SK-N-SH (cell line): ENCODE data around the gene OTOP1. TPM values are rescaled to one million over a fixed set of nuclear protein-coding genes. Genes with fewer than 3 reads are reported as not detected.

ENCODE experiments used
- CTCF ChIA-PET: fragments of 300-600, 350-600 bp; formaldehyde crosslinking; extraction: SDS; loops from one replicate; lab custom pipeline; 2021; lab: Yijun Ruan, JAX
- POLR2A ChIA-PET: fragments of 350-600 bp; sonication (Branson Sonifier 250); formaldehyde crosslinking; extraction: SDS; loops from one replicate; lab custom pipeline; 2020; ENCODE audit warnings: antibody characterized with exemption, inconsistent platforms; lab: Yijun Ruan, JAX
- DNase-seq: peaks from one replicate; pipeline ENCODE4 v3.0.0; 2012
- H2AFZ ChIP-seq: fragments of 200-600 bp; sonication (generic); 2 replicates; pipeline ENCODE4 v1.8.1; 2016; ENCODE audit warnings: antibody characterized with exemption, mild to moderate bottlenecking, low read depth
- H3F3A ChIP-seq: fragments of 200-600 bp; sonication (generic); replicated peaks from 2 replicates; pipeline ENCODE3; 2016; ENCODE audit warnings: antibody characterized with exemption, mild to moderate bottlenecking; ENCODE audit not compliant: insufficient read depth
- H3K27ac ChIP-seq, 2 experiments: fragments of 200-500 bp in 1 of 2; fragments of 200-600 bp in 1 of 2; sonication (Bioruptor generic) in 1 of 2; sonication (generic), shearing (Covaris generic) in 1 of 2; 2 replicates each; pipeline versions ENCODE4 v1.5.1 to v1.6.1; 2014 to 2016; ENCODE audit warnings: low read depth in 2 of 2, inconsistent platforms in 1 of 2, low read length in 1 of 2, mild to moderate bottlenecking in 1 of 2, mixed read lengths in 1 of 2
- H3K27me3 ChIP-seq: fragments of 200-600 bp; sonication (generic), shearing (Covaris generic); 2 replicates; pipeline ENCODE4 v1.6.1; 2016; ENCODE audit warnings: mixed run types; ENCODE audit not compliant: insufficient read depth
- H3K36me3 ChIP-seq, 2 experiments: fragments of 200-500 bp in 1 of 2; fragments of 200-600 bp in 1 of 2; sonication (Bioruptor generic) in 1 of 2; sonication (generic) in 1 of 2; replicated peaks in 1 of 2; 2 replicates each; pipeline versions ENCODE3 to v1.5.1; 2014 to 2016; ENCODE audit warnings: low read length in 1 of 2, mild to moderate bottlenecking in 1 of 2; ENCODE audit not compliant: insufficient read depth in 2 of 2, control insufficient read depth in 1 of 2
- H3K4me1 ChIP-seq, 2 experiments: fragments of 200-500 bp in 1 of 2; fragments of 200-600 bp in 1 of 2; sonication (Bioruptor generic) in 1 of 2; sonication (generic), shearing (Covaris generic) in 1 of 2; 2 replicates each; pipeline versions ENCODE4 v1.5.1 to v1.6.1; 2014 to 2016; ENCODE audit warnings: low read depth in 1 of 2, low read length in 1 of 2, mixed run types in 1 of 2; ENCODE audit not compliant: insufficient read depth in 2 of 2, control insufficient read depth in 1 of 2
- H3K4me2 ChIP-seq: fragments of 200-600 bp; sonication (generic), shearing (Covaris generic); 2 replicates; pipeline ENCODE4 v1.6.1; 2017; ENCODE audit warnings: mixed run types
- H3K4me3 ChIP-seq, 2 experiments: fragments of 200-500 bp in 1 of 2; fragments of 200-600 bp in 1 of 2; sonication (Bioruptor generic) in 1 of 2; sonication (generic), shearing (Covaris generic) in 1 of 2; 2 replicates each; pipeline versions ENCODE4 v1.5.1 to v1.8.1; 2014 to 2016; ENCODE audit warnings: low read depth in 2 of 2, inconsistent platforms in 1 of 2, low read length in 1 of 2, mild to moderate bottlenecking in 1 of 2, mixed read lengths in 1 of 2, moderate library complexity in 1 of 2
- H3K79me2 ChIP-seq: fragments of 200-600 bp; sonication (generic); 2 replicates; pipeline ENCODE4 v1.8.1; 2017; ENCODE audit warnings: mild to moderate bottlenecking; ENCODE audit not compliant: insufficient read depth
- H3K9ac ChIP-seq: fragments of 200-600 bp; sonication (generic); 2 replicates; pipeline ENCODE4 v1.6.1; 2017; ENCODE audit warnings: mixed run types
- H3K9me2 ChIP-seq: fragments of 200-600 bp; sonication (generic); 2 replicates; pipeline ENCODE4 v1.6.1; 2017; ENCODE audit warnings: mixed run types
- H3K9me3 ChIP-seq: fragments of 200-600 bp; sonication (generic); 2 replicates; pipeline ENCODE4 v1.6.1; 2017; ENCODE audit warnings: mixed run types, mild to moderate bottlenecking, moderate library complexity
- H4K20me1 ChIP-seq: fragments of 200-600 bp; sonication (generic); 2 replicates; pipeline ENCODE4 v1.6.1; 2017; ENCODE audit warnings: mild to moderate bottlenecking, mixed run types; ENCODE audit not compliant: insufficient read depth
- CTCF ChIP-seq: fragments of 200-600 bp; sonication (generic); IDR thresholded peaks from 2 replicates; pipeline ENCODE4 v1.6.1; 2017; ENCODE audit warnings: antibody characterized with exemption, mild to moderate bottlenecking, moderate library complexity
- ELF1 ChIP-seq: IDR thresholded peaks from 2 replicates; pipeline ENCODE4 v1.4.0; 2012
- FOSL2 ChIP-seq: IDR thresholded peaks from 2 replicates; pipeline ENCODE4 v1.4.0; 2012; ENCODE audit warnings: low read depth, mild to moderate bottlenecking, moderate library complexity, borderline replicate concordance
- FOXM1 ChIP-seq: IDR thresholded peaks from 2 replicates; pipeline ENCODE4 v1.4.0; 2012; ENCODE audit warnings: low read depth, mild to moderate bottlenecking
- GABPA ChIP-seq: IDR thresholded peaks from 2 replicates; pipeline ENCODE4 v1.4.0; 2012; ENCODE audit warnings: low read depth, mild to moderate bottlenecking
- GATA2 ChIP-seq: sonication (generic); formaldehyde crosslinking; IDR thresholded peaks from 2 replicates; pipeline ENCODE4 v1.5.0; 2020; ENCODE audit warnings: mild to moderate bottlenecking, missing genetic modification reagents
- PBX3 ChIP-seq: IDR thresholded peaks from 2 replicates; pipeline ENCODE4; 2012
- RAD21 ChIP-seq: IDR thresholded peaks from 2 replicates; pipeline ENCODE4 v1.6.1; 2012; ENCODE audit warnings: mild to moderate bottlenecking, low read length
- REST ChIP-seq: IDR thresholded peaks from 2 replicates; pipeline ENCODE4 v1.6.1; 2012; ENCODE audit warnings: mild to moderate bottlenecking, low read depth, low read length, moderate library complexity
- RFX5 ChIP-seq: IDR thresholded peaks from 2 replicates; pipeline ENCODE4 v1.6.1; 2012; ENCODE audit warnings: mild to moderate bottlenecking, improper control_type of control experiment, low read length
- RXRA ChIP-seq: IDR thresholded peaks from 2 replicates; pipeline ENCODE4 v1.4.0; 2012; ENCODE audit warnings: low read depth, mild to moderate bottlenecking, borderline replicate concordance
- SMC3 ChIP-seq: IDR thresholded peaks from 2 replicates; pipeline ENCODE4 v1.6.1; 2012; ENCODE audit warnings: low read depth, low read length, improper control_type of control experiment
- TCF12 ChIP-seq: IDR thresholded peaks from 2 replicates; pipeline ENCODE4 v1.4.0; 2012
- TEAD4 ChIP-seq: IDR thresholded peaks from 2 replicates; pipeline ENCODE4 v1.4.0; 2012; ENCODE audit warnings: mild to moderate bottlenecking, borderline replicate concordance; ENCODE audit not compliant: insufficient read depth
- ZBTB33 ChIP-seq: IDR thresholded peaks from 2 replicates; pipeline ENCODE4 v1.4.0; 2012; ENCODE audit warnings: low read depth, borderline replicate concordance
- WGBS: methylation state at CpG from one replicate; pipeline ENCODE4 v1.1.6; 2017; ENCODE audit warnings: low lambda C conversion rate; 5-methylcytosine and 5-hydroxymethylcytosine counted together
- polyA plus RNA-seq, 3 experiments: library from polyadenylated mRNA; depleted of rRNA; stranded (reverse); fragments of >200 nt; gene quantifications; 2 replicates each; pipeline ENCODE4 v1.2.3, GENCODE V29; 2012

The OTOP1 gene
- not detected in 2 replicates for polyA plus RNA-seq (2012; rRNA removed)
- polyA plus RNA-seq (2012; cell fraction: cytosol; rRNA removed), result not detected in 2 replicates
- not detected in 2 replicates for polyA plus RNA-seq (2012; cell fraction: nucleus; rRNA removed)

- Histone ChIP-seq H3K4me2 (peak within 1 kb of the TSS; percentile 7; the same call in 1 of the 2 replicates), H2AFZ (no peak within 1 kb of the TSS), H3K9ac (no peak within 1 kb of the TSS), H3K36me3 (no peaks in the 10 kb centered on the region), H3K4me1 (no peaks in the 10 kb centered on the region), H3K4me3 (no peak within 1 kb of the TSS), H3K27me3 (peaks cover 48% of the 10 kb centered on the region), H4K20me1 (no peaks in the 10 kb centered on the region), H3K79me2 (no peaks in the 10 kb centered on the region), H3K9me2 (no peaks in the 10 kb centered on the region), H3K9me3 (no peaks in the 10 kb centered on the region), H3F3A (no peaks in the 10 kb centered on the region)
- POLR2A ChIA-PET, result no interaction called here
- WGBS, result 4% methylated on average over 22 of the region's 82 CpGs
- peak; percentile 49 for DNase-seq
- TF ChIP-seq RXRA (no peak), ELF1 (no peak), SMC3 (no peak), CTCF (no peak), PBX3 (no peak), REST (no peak), FOXM1 (no peak), TCF12 (no peak), GATA2 (CRISPR knock-in tag) (no peak), TEAD4 (no peak), GABPA (no peak), FOSL2 (no peak), RAD21 (no peak), ZBTB33 (no peak), RFX5 (no peak)
- TF ChIP-seq, all 33 proteins: peak for 0
- CTCF ChIA-PET, result no interaction called here
- H3K27ac ChIP-seq, result no peak within 1 kb of the TSS
Observed at GRCh38 chr4:4226606-4227438, at the start of gene OTOP1. Gene OTOP1 (minus strand): TSS chr4:4226929. CDS start chr4:4226864, 65 bp downstream.
